Neural cell (in vitro differentiated cells): ENCODE data around the gene LMBRD1. TPM values are rescaled to one million over a fixed set of nuclear protein-coding genes. Genes with fewer than 3 reads are reported as not detected.

Experiments used
- H2AFZ ChIP-seq: fragments of 200-600, 300-800 bp; sonication (generic), shearing (Covaris generic); 2 replicates; pipeline ENCODE4 v1.6.0; 2014; ENCODE audit warnings: low read depth, mild to moderate bottlenecking, antibody characterized with exemption, low read length, moderate library complexity
- H3F3A ChIP-seq: fragments of 200-600 bp; shearing (Covaris generic); 2 replicates; pipeline ENCODE4 v1.6.1; 2016; ENCODE audit warnings: mild to moderate bottlenecking, moderate library complexity, mixed read lengths, antibody characterized with exemption, low read length; ENCODE audit not compliant: insufficient read depth, poor library complexity, severe bottlenecking
- H3K27ac ChIP-seq: fragments of 200-600, 300-800 bp; sonication (generic), shearing (Covaris generic); 2 replicates; pipeline ENCODE4 v1.5.1; 2014; ENCODE audit warnings: mild to moderate bottlenecking, low read length, moderate library complexity
- H3K27me3 ChIP-seq: fragments of 300-800, 200-600 bp; sonication (generic), shearing (Covaris generic); 2 replicates; pipeline ENCODE4 v1.6.0; 2014; ENCODE audit warnings: mild to moderate bottlenecking, low read depth, low read length, moderate library complexity; ENCODE audit not compliant: insufficient read depth
- H3K36me3 ChIP-seq: fragments of 300-800, 200-600 bp; sonication (generic), shearing (Covaris generic); 2 replicates; pipeline ENCODE4 v1.5.1; 2014; ENCODE audit warnings: mild to moderate bottlenecking, antibody characterized with exemption, low read length, moderate library complexity; ENCODE audit not compliant: insufficient read depth
- H3K4me2 ChIP-seq: fragments of 300-800, 200-600 bp; sonication (generic), shearing (Covaris generic); 2 replicates; pipeline ENCODE4 v1.6.0; 2014; ENCODE audit warnings: mild to moderate bottlenecking, low read length
- H3K4me3 ChIP-seq: fragments of 300-800, 200-600 bp; sonication (generic), shearing (Covaris generic); 2 replicates; pipeline ENCODE4 v1.5.1; 2014; ENCODE audit warnings: mild to moderate bottlenecking, low read length, moderate library complexity
- H3K79me2 ChIP-seq: fragments of 200-600 bp; shearing (Covaris generic); replicated peaks from 2 replicates; pipeline ENCODE4 v1.6.0; 2014; ENCODE audit warnings: mild to moderate bottlenecking, low read length, moderate library complexity; ENCODE audit not compliant: insufficient read depth
- H3K9ac ChIP-seq: fragments of 300-800, 200-600 bp; sonication (generic), shearing (Covaris generic); 2 replicates; pipeline ENCODE4 v1.6.1; 2016; ENCODE audit warnings: mild to moderate bottlenecking, low read length, mixed read lengths
- H3K9me2 ChIP-seq: fragments of 200-600 bp; shearing (Covaris generic); 2 replicates; pipeline ENCODE4 v1.6.1; 2016; ENCODE audit warnings: mild to moderate bottlenecking, low read length, mixed read lengths; ENCODE audit not compliant: insufficient read depth
- H3K9me3 ChIP-seq: fragments of 200-600, 300-800 bp; sonication (generic), shearing (Covaris generic); 2 replicates; pipeline ENCODE4 v1.6.1; 2016; ENCODE audit warnings: mild to moderate bottlenecking, mixed run types, low read length, moderate library complexity, mixed read lengths
- H4K20me1 ChIP-seq: fragments of 200-600 bp; shearing (Covaris generic); 2 replicates; pipeline ENCODE4 v1.6.1; 2016; ENCODE audit warnings: mild to moderate bottlenecking, mixed run types; ENCODE audit not compliant: insufficient read depth
- EP300 ChIP-seq: fragments of 450-650 bp; conservative IDR thresholded peaks from 2 replicates; pipeline ENCODE4 v1.6.1; 2014; ENCODE audit warnings: antibody characterized with exemption, mild to moderate bottlenecking, moderate library complexity; ENCODE audit not compliant: poor library complexity, severe bottlenecking
- EZH2 ChIP-seq: fragments of 200-600, 300-800 bp; shearing (Covaris generic), sonication (generic); IDR thresholded peaks from 2 replicates; pipeline ENCODE4 v1.6.1; 2014; ENCODE audit warnings: antibody characterized with exemption, low read length, borderline replicate concordance, mild to moderate bottlenecking; ENCODE audit not compliant: insufficient read depth, poor library complexity, severe bottlenecking
- MXI1 ChIP-seq: fragments of 450-650 bp; conservative IDR thresholded peaks from 2 replicates; pipeline ENCODE4 v1.6.1; 2014; ENCODE audit warnings: antibody characterized with exemption, mild to moderate bottlenecking; ENCODE audit not compliant: poor library complexity, severe bottlenecking
- POLR2AphosphoS5 ChIP-seq: IDR thresholded peaks from 2 replicates; pipeline ENCODE4 v1.6.1; 2012
- RAD21 ChIP-seq: fragments of 450-650 bp; conservative IDR thresholded peaks from 2 replicates; pipeline ENCODE4 v1.6.1; 2014; ENCODE audit warnings: antibody characterized with exemption, mild to moderate bottlenecking, moderate library complexity
- REST ChIP-seq: IDR thresholded peaks from 2 replicates; pipeline ENCODE4 v1.6.1; 2012; ENCODE audit warnings: borderline replicate concordance
- SMC3 ChIP-seq: fragments of 450-650 bp; conservative IDR thresholded peaks from 2 replicates; pipeline ENCODE4 v1.6.1; 2014; ENCODE audit warnings: antibody characterized with exemption, mild to moderate bottlenecking, moderate library complexity; ENCODE audit not compliant: poor library complexity
- TAF1 ChIP-seq: IDR thresholded peaks from 2 replicates; pipeline ENCODE4 v1.6.1; 2012; ENCODE audit warnings: low read depth
- polyA plus RNA-seq: library from polyadenylated mRNA; depleted of rRNA; stranded (reverse); fragments of >200 nt; gene quantifications from 2 replicates; pipeline ENCODE4 v1.2.3, GENCODE V29; 2014
- TF ChIP-seq, protein P1 (sequence below): fragments of 450-650 bp; IDR thresholded peaks from 2 replicates; pipeline ENCODE4 v1.5.1; 2014; ENCODE audit warnings: antibody characterized with exemption, mild to moderate bottlenecking, moderate library complexity; ENCODE audit not compliant: poor library complexity, severe bottlenecking

Gene LMBRD1
- polyA plus RNA-seq, 1 donor from 2014 or later: 84.2 TPM

GRCh38 chr6:69630767-69631166 is 166.0 kb downstream of the LMBRD1 start:
- Histone ChIP-seq H3K9me2 (no peaks in the 10 kb centered on the region), H3K9ac (no peak overlapping the region), H3K36me3 (no peaks in the 10 kb centered on the region), H3K9me3 (no peaks in the 10 kb centered on the region), H3K79me2 (no peaks in the 10 kb centered on the region), H3K4me3 (no peak overlapping the region), H3K4me2 (no peak overlapping the region), H3K27ac (no peak overlapping the region), H2AFZ (no peak overlapping the region), H3K27me3 (no peaks in the 10 kb centered on the region), H4K20me1 (no peaks in the 10 kb centered on the region), H3F3A (no peaks in the 10 kb centered on the region)
- TF ChIP-seq, protein P1, sequence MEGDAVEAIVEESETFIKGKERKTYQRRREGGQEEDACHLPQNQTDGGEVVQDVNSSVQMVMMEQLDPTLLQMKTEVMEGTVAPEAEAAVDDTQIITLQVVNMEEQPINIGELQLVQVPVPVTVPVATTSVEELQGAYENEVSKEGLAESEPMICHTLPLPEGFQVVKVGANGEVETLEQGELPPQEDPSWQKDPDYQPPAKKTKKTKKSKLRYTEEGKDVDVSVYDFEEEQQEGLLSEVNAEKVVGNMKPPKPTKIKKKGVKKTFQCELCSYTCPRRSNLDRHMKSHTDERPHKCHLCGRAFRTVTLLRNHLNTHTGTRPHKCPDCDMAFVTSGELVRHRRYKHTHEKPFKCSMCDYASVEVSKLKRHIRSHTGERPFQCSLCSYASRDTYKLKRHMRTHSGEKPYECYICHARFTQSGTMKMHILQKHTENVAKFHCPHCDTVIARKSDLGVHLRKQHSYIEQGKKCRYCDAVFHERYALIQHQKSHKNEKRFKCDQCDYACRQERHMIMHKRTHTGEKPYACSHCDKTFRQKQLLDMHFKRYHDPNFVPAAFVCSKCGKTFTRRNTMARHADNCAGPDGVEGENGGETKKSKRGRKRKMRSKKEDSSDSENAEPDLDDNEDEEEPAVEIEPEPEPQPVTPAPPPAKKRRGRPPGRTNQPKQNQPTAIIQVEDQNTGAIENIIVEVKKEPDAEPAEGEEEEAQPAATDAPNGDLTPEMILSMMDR: no peak
- TF ChIP-seq POLR2AphosphoS5 (no peak), REST (no peak), MXI1 (no peak), TAF1 (no peak), EP300 (no peak)

- TF ChIP-seq REST: no peak
- TF ChIP-seq EZH2: no peak
- no peak for TF ChIP-seq TAF1
- no peak for TF ChIP-seq MXI1
- TF ChIP-seq EP300: no peak
- TF ChIP-seq RAD21: no peak
- TF ChIP-seq POLR2AphosphoS5: no peak
- TF ChIP-seq, protein P1: no peak
- TF ChIP-seq SMC3: no peak
Observed at GRCh38 chr6:69627625-69628024, 169.2 kb downstream of the LMBRD1 start.

More at GRCh38 chr6:69627625-69628024, 169.2 kb downstream of the LMBRD1 start:
- no peak overlapping the region for H3K9ac ChIP-seq
- H4K20me1 ChIP-seq: no peaks in the 10 kb centered on the region
- H3K79me2 ChIP-seq: no peaks in the 10 kb centered on the region
- no peak overlapping the region for H3K27ac ChIP-seq
- H3K27me3 ChIP-seq: no peaks in the 10 kb centered on the region
- no peak overlapping the region for H2AFZ ChIP-seq
- H3K9me2 ChIP-seq: no peaks in the 10 kb centered on the region
- H3K4me3 ChIP-seq: no peak overlapping the region
- H3K9me3 ChIP-seq: no peaks in the 10 kb centered on the region
- H3F3A ChIP-seq: no peaks in the 10 kb centered on the region
- H3K36me3 ChIP-seq: no peaks in the 10 kb centered on the region
- H3K4me2 ChIP-seq: no peak overlapping the region
